Measurements from ENCODE around the gene ST6GAL1.
"Not testable (repeated sequence)": the region's sequence is repeated elsewhere in the genome, so short reads cannot be mapped to it uniquely, and the experiment has no call there.

Gene ST6GAL1

GRCh38 chr3:186991470-186991869 lies 61.1 kb downstream of the ST6GAL1 start:
- DNase-seq (ENCODE audit: extremely low read depth in 1 of 2, low read depth in 1 of 2) = no peak

DNA sequence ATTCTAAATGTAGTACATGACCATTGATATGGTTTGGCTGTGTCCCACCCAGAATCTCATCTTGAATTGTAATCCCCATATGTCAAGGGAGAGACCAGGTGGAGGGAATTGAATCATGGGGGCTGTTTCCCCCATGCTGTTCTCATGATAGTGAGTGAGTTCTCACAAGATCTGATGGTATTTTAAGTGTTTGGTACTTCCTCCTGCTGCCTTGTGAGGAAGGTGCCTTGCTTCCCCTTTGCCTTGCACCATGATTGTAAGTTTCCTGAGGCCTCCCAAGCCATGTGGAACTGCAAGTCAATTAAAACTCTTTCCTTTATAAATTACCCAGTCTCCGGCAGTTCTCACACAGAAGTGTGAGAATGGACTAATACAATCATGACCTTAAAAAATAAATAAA lies 61.8 kb downstream of the ST6GAL1 start:
- DNase-seq (ENCODE audit: extremely low read depth in 1 of 2, low read depth in 1 of 2) = not testable (repeated sequence)

DNA sequence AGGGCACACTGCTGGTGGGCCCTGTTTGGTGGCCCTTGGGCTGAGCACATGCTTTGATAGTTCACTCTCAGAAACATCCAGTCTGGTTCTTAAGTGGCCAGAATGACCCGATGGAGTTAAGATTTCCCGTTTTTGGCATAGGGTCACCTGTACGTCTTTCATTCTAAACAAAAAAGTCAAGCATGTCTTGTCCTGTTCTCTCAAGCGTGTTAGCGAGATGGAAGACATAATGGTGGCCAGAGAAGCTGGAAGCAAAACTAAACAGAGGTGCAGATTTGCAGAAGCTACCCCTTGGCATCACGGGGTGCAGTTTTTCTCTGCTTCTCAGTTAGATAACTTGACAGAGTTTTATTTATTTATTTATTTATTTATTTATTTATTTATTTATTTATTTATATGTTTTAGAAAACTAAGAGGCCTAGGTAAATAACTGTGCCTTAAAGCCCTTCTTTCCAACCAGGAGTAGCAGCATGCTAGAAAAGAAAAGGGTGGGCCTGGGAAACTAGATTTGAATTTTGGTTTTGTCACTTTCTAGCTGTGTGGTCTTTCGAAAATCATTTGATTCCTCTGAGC lies 63.0 kb downstream of the ST6GAL1 start:
- DNase-seq (ENCODE audit: extremely low read depth in 1 of 2, low read depth in 1 of 2) = no peak

GRCh38 chr3:186994000-186994955 lies 64.0 kb downstream of the ST6GAL1 start:
- DNase-seq (ENCODE audit: extremely low read depth in 1 of 2, low read depth in 1 of 2) = no peak

GRCh38 chr3:186996356-186996755 lies 66.0 kb downstream of the ST6GAL1 start:
- DNase-seq (ENCODE audit: extremely low read depth in 1 of 2, low read depth in 1 of 2) = no peak

DNA sequence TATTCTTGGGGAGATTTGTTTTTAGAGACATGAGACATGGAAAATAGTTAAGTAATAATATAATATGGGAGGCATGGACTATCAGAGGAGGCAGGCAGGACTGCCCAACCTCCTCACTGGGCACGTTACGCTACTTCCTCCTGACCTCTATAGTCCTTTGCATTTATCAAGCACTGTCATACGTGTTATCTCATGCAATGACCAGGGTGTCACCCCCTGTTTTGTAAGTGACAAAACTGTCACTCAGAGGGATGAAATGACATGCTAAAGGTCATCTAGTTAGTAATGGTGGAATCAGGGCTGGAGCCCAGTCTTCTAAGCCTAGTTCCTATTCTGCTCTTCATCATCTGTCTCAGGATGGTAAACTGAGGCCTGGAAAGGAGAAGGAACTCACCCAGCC lies 66.7 kb downstream of the ST6GAL1 start:
- no peak for DNase-seq (ENCODE audit: extremely low read depth in 1 of 2, low read depth in 1 of 2)

DNA sequence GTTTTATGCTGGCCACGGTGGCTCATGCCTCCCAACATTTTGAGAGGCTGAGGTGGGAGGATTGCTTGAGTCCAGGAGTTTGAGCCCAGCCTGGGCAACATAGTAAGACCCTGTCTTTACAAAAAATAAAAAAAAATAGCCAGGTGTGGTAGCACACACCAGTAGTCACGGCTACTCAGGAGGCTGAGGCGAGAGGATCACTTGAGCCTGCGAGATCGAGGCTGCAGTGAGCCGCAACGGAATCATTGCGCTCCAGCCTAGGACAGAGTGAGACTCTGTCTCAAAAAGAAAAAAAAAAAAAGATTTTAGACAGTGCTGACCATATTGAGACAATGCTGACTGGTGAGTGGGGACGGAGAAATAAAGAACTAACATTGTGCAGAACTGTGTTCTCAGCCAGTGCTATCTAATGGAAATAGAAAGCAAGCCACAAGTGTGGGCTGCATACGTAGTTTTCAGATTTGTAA lies 67.2 kb downstream of the ST6GAL1 start:
- DNase-seq (ENCODE audit: extremely low read depth in 1 of 2, low read depth in 1 of 2) = no peak

DNA sequence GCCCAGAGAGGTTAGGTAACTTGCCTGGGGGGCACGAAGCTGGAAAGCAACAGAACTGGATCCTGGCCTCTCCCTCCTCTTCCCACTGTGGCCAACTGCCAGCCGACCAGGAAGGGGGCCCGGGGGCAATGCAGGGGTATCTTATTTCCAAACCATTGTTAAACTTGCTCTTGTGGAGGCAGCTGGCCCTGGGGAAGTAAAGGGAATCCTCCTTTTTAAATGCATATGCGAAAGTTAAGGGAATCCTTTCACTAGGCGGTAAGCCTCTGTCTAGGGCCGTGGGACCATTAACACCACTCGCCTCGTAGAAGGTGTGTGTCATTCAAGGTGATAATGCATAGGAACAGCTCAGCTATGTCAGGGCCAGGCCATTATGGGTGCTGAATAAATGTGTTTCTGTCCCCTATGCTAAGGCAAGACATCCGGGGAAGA lies 68.6 kb downstream of the ST6GAL1 start:
- no peak for DNase-seq (ENCODE audit: extremely low read depth in 1 of 2, low read depth in 1 of 2)

GRCh38 chr3:187000711-187001151 lies 70.4 kb downstream of the ST6GAL1 start:
- no peak for DNase-seq (ENCODE audit: extremely low read depth in 1 of 2, low read depth in 1 of 2)

DNA sequence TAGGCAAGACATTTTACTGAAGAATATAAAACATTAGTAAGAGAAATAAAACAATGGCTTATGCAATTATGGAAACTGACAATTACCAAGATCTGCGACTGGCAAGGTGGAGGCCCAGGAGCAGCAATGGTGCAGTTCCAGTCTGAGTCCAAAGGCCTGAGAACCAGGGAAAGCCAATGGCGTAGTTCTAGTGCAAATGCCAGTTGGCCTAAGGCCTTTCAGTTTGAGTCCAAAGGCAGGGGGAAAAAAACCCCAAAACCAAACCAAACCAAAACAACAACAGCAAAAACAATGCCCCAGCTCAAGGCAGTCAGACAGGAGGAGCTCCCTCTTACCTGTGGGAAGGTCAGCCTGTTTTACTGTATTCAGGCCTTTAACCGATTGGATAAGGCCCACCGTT lies 72.6 kb downstream of the ST6GAL1 start:
- DNase-seq (ENCODE audit: extremely low read depth in 1 of 2, low read depth in 1 of 2) = no peak

DNA sequence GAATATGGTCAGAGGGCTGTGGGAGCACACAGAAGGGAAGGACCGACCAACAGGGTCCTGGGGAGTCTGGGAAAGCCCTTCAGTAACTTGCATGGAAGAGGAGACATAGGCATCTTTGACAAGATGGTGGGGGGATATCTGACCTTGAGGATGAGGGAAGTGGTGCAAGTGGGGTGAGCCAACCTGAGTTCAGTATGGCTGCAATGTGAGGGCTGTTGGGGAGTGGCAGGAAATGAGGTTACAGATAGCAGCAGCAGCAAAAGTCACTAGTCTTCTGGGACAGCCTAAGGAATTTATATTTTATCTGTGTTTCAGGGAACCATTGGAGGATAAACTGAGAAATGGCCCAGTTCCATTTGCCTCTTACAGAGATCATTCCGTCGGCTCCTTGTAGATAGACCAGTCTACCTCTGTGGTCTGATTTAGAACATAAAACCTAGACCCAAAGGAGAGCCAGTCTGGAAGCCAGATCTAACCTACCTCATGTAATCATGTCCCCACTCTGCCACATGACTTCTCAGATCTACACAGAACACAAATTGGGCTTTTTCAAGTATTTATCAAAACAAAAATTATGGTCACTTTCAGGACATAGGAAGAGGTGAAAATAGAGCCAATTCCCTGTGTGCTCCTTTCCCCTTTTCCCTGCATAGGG lies 75.6 kb downstream of the ST6GAL1 start:
- DNase-seq (ENCODE audit: extremely low read depth in 1 of 2, low read depth in 1 of 2) = no peak

- no peak for DNase-seq (ENCODE audit: extremely low read depth in 1 of 2, low read depth in 1 of 2)
Measured at GRCh38 chr3:187006864-187007630, 76.7 kb downstream of the ST6GAL1 start.

DNA sequence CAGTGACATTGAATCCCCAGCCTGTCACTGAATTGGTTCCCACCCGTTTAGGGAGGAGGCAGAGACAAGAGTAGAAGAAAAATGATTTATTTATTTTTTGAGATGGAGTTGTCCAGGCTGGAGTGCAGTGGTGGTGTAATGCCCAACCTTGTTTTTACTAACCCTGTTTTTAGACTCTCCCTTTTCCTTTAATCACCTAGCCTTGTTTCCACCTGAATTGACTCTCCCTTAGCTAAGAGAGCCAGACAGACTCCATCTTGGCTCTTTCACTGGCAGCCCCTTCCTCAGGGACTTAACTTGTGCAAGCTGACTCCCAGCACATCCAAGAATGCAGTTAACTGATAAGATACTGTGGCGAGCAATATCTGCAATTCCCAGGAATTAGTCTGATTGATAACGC lies 80.1 kb downstream of the ST6GAL1 start:
- DNase-seq (ENCODE audit: extremely low read depth in 1 of 2, low read depth in 1 of 2) = not testable (repeated sequence)

- no peak for DNase-seq (ENCODE audit: extremely low read depth in 1 of 2, low read depth in 1 of 2)
Measured at GRCh38 chr3:187011915-187012314, 81.6 kb downstream of the ST6GAL1 start.

DNA sequence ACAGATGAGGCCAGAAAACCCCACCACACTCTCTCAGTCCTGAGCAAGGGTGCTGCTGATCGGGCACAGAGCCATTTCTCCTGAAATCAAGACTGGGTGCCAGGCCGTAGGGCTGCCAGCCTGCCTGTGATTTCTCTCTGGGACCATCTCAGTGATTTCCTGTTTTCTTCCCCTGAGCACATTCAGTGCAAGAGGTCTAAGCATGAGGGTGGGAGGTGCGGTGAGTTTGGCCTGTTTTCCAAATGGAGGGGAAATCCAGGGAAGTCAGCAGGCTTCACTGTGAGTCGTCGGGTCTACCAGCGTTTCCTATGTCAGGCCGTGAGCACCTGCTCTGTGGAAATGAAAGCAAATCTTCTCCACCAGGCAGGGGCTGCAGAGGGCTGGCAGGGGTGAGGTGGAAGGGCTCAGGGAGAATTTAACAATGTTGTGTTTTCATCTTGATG lies 82.3 kb downstream of the ST6GAL1 start:
- peak in 1 of 2 donors; percentile 5 for DNase-seq (ENCODE audit: extremely low read depth in 1 of 2, low read depth in 1 of 2)

DNA sequence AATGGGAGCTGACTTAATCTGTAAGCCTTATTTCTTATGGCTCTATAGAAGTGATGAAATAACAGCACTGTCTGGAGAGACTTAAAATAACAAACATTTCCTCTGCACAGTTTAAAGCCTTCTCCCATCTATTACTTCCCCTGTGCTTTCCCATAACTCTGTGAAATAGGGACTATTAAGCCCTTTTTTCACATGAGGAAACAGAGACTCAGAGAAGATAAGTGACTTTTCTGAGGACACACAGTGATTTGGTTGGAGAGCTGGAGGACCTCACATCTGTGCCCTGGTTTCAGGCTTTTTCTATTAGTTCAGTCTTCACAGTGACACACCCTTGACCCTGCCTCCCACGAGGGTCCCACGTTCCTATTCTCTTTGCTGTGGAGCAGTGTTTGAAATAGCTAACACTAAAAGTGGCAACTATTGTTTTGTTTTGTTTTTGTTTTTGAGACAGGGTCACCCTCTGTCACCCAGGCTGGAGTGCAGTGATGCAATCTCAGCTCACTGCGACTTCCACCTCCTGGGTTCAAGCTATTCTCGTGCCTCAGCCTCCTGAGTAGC lies 82.9 kb downstream of the ST6GAL1 start:
- DNase-seq (ENCODE audit: extremely low read depth in 1 of 2, low read depth in 1 of 2) = no peak

GRCh38 chr3:187014417-187014864 lies 84.1 kb downstream of the ST6GAL1 start:
- no peak for DNase-seq (ENCODE audit: extremely low read depth in 1 of 2, low read depth in 1 of 2)

GRCh38 chr3:187015903-187016638 lies 85.7 kb downstream of the ST6GAL1 start:
- DNase-seq (ENCODE audit: extremely low read depth in 1 of 2, low read depth in 1 of 2) = no peak

DNA sequence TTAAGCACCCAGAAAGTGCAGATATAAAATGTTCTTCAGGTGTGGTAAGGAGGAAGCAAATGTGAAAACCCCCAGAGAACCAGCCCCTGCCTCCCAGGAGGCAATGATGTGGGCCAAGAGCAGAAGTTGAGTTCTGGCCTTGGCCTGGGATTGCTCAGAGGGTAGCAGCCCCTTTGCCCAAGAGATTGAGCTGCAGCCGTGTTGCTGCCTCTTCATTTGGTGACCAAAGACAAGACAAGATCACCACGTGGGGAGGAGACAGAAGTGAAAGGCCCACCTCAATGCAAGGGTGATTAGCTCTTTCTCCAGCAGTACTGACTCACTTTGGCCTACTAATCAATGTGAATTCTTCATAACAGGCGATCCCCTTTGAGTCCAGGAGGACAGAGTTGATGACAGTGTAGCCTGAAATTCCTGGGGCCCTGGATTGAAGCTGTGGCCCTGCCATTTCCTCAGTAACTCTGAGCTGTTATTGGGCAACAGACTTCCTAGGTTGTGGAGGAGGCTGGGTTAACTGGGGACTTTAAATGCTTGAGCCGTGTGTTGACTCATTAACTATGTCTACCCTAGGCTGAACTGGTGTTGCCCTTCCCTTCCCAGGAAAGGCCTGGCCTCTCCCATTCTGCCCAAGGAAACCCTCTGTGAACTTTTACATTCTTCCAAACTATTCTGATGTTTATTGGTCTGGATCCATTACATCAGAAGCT lies 86.5 kb downstream of the ST6GAL1 start:
- DNase-seq (ENCODE audit: extremely low read depth in 1 of 2, low read depth in 1 of 2) = no peak

Data from activated CD8-positive, alpha-beta memory T cell treated with anti-CD3 and anti-CD28 coated beads for 1 hour (primary cell).